ENCODE results near the gene AIF1.

The AIF1 gene

GRCh38 chr6:31614684-31615578 is at the start of gene AIF1:
AIF1 (plus strand) TSS chr6:31615234; CDS start chr6:31615330, 96 bp downstream.
- peak; percentile 66 for DNase-seq (ENCODE audit: low read depth)

GRCh38 chr6:31567531-31568370 is 47.3 kb upstream of the AIF1 start:
- no peak for DNase-seq (ENCODE audit: low read depth)

DNA sequence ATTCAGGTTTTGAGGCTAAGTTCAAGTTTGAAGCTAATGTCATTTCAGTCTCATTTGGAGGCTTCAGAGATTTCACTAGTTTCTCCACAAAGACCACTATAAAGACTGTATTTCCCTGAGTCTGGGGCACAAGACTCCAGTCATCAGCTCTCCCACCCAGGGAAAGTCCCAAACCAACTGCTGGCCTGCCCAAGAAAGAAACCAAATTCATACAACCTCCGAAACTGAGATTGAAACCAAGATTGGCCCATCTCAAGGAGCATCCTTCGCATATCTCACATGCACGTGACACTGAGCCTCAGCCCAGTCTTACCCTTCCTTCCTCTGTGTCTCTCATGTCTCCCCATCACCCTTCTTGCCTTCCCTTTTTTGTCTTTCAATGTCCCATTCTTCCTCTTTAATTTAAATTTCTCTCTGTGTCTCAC is 46.5 kb upstream of the AIF1 start:
- no peak for DNase-seq (ENCODE audit: low read depth)

DNA sequence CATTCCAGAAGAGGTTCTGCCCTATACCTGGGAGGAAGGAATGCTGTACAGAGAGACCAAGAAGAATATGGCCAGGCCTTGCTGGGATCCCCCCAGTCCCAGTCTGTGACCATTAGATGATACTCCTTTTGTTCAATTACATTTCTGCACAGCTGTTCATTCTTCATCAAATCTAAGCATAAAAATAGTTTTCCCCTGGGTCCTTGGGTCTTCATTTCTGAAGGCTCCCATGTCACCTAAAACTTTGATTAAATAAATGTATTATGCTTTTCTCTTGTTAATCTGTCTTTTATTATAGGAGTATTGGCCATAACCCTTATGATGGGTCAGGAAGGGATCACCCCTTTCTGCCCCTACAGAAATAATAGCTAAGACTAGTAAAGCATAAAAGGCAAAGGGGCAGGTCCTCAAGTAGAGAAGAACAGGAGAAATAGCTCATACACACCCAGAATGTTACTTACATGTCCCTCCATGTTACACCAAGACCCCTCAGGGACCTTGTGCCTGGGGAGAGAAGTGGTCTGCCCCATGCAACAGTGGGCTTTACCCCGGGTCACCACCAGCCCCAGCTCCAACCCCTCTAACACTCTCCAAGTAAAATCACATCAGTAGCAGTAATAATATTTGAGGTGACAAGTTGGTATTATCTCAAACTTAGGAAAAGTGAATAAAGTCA is 45.0 kb upstream of the AIF1 start:
- DNase-seq (ENCODE audit: low read depth), result no peak

DNA sequence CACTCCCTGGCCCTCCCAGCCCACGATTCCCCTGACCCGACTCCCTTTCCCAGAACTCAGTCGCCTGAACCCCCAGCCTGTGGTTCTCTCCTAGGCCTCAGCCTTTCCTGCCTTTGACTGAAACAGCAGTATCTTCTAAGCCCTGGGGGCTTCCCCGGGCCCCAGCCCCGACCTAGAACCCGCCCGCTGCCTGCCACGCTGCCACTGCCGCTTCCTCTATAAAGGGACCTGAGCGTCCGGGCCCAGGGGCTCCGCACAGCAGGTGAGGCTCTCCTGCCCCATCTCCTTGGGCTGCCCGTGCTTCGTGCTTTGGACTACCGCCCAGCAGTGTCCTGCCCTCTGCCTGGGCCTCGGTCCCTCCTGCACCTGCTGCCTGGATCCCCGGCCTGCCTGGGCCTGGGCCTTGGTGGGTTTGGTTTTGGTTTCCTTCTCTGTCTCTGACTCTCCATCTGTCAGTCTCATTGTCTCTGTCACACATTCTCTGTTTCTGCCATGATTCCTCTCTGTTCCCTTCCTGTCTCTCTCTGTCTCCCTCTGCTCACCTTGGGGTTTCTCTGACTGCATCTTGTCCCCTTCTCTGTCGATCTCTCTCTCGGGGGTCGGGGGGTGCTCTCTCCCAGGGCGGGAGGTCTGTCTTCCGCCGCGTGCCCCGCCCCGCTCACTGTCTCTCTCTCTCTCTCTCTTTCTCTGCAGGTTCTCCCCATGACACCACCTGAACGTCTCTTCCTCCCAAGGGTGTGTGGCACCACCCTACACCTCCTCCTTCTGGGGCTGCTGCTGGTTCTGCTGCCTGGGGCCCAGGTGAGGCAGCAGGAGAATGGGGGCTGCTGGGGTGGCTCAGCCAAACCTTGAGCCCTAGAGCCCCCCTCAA is 42.8 kb upstream of the AIF1 start, which contains the start of gene LTA:
Gene LTA (plus strand): TSS at position 249 of the 871 bp plus-strand sequence. CDS start 454 bp downstream, at position 703.
- no peak for DNase-seq (ENCODE audit: low read depth)

DNA sequence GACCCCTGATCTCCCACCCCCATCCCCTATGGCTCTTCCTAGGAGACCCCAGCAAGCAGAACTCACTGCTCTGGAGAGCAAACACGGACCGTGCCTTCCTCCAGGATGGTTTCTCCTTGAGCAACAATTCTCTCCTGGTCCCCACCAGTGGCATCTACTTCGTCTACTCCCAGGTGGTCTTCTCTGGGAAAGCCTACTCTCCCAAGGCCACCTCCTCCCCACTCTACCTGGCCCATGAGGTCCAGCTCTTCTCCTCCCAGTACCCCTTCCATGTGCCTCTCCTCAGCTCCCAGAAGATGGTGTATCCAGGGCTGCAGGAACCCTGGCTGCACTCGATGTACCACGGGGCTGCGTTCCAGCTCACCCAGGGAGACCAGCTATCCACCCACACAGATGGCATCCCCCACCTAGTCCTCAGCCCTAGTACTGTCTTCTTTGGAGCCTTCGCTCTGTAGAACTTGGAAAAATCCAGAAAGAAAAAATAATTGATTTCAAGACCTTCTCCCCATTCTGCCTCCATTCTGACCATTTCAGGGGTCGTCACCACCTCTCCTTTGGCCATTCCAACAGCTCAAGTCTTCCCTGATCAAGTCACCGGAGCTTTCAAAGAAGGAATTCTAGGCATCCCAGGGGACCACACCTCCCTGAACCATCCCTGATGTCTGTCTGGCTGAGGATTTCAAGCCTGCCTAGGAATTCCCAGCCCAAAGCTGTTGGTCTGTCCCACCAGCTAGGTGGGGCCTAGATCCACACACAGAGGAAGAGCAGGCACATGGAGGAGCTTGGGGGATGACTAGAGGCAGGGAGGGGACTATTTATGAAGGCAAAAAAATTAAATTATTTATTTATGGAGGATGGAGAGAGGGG is 41.6 kb upstream of the AIF1 start:
- no peak for DNase-seq (ENCODE audit: low read depth)

DNA sequence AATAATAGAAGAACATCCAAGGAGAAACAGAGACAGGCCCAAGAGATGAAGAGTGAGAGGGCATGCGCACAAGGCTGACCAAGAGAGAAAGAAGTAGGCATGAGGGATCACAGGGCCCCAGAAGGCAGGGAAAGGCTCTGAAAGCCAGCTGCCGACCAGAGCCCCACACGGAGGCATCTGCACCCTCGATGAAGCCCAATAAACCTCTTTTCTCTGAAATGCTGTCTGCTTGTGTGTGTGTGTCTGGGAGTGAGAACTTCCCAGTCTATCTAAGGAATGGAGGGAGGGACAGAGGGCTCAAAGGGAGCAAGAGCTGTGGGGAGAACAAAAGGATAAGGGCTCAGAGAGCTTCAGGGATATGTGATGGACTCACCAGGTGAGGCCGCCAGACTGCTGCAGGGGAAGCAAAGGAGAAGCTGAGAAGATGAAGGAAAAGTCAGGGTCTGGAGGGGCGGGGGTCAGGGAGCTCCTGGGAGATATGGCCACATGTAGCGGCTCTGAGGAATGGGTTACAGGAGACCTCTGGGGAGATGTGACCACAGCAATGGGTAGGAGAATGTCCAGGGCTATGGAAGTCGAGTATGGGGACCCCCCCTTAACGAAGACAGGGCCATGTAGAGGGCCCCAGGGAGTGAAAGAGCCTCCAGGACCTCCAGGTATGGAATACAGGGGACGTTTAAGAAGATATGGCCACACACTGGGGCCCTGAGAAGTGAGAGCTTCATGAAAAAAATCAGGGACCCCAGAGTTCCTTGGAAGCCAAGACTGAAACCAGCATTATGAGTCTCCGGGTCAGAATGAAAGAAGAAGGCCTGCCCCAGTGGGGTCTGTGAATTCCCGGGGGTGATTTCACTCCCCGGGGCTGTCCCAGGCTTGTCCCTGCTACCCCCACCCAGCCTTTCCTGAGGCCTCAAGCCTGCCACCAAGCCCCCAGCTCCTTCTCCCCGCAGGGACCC is 40.6 kb upstream of the AIF1 start:
- no peak for DNase-seq (ENCODE audit: low read depth)

GRCh38 chr6:31575335-31575901 is 39.6 kb upstream of the AIF1 start, which contains the start of gene TNF:
TNF (plus strand) TSS chr6:31575565; CDS start chr6:31575742, 177 bp downstream.
- no peak for DNase-seq (ENCODE audit: low read depth)

GRCh38 chr6:31575952-31576685 is 38.9 kb upstream of the AIF1 start:
- DNase-seq (ENCODE audit: low read depth), result no peak

DNA sequence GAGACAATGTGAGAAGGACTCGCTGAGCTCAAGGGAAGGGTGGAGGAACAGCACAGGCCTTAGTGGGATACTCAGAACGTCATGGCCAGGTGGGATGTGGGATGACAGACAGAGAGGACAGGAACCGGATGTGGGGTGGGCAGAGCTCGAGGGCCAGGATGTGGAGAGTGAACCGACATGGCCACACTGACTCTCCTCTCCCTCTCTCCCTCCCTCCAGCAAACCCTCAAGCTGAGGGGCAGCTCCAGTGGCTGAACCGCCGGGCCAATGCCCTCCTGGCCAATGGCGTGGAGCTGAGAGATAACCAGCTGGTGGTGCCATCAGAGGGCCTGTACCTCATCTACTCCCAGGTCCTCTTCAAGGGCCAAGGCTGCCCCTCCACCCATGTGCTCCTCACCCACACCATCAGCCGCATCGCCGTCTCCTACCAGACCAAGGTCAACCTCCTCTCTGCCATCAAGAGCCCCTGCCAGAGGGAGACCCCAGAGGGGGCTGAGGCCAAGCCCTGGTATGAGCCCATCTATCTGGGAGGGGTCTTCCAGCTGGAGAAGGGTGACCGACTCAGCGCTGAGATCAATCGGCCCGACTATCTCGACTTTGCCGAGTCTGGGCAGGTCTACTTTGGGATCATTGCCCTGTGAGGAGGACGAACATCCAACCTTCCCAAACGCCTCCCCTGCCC is 38.0 kb upstream of the AIF1 start:
- no peak for DNase-seq (ENCODE audit: low read depth)

- no peak for DNase-seq (ENCODE audit: low read depth)
Observed at GRCh38 chr6:31577579-31577966, 37.5 kb upstream of the AIF1 start.

- no peak for DNase-seq (ENCODE audit: low read depth)
Observed at GRCh38 chr6:31578184-31579118, 36.6 kb upstream of the AIF1 start.

GRCh38 chr6:31579119-31579505 is 35.9 kb upstream of the AIF1 start:
- no peak for DNase-seq (ENCODE audit: low read depth)

- no peak for DNase-seq (ENCODE audit: low read depth)
Observed at GRCh38 chr6:31579546-31580437, 35.2 kb upstream of the AIF1 start.

DNA sequence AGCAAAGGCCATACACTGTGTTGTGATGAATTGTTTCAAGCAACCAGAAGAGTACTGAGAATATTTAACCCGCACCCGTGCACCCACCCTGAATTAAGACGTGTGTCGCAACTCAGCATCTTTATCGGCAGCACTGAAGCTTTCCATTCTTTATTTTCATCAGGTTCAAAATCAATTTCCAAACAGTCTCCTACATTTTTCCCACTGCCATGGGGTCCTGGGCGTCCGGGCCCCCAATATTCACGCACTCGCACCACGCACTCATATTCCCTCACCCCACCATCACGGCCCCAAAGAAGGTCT is 34.6 kb upstream of the AIF1 start:
- DNase-seq (ENCODE audit: low read depth), result no peak

Data from CMK (cell line).